Adrenal gland (tissue), 5 donors: ENCODE data around the gene TEX44.

Source experiments
- POLR2A ChIP-seq, 2 donors: fragments of 450-650 bp; IDR thresholded peaks; one replicate each; pipeline ENCODE4 v1.6.1; 2017; ENCODE audit warnings: antibody characterized with exemption in 2 of 2, mild to moderate bottlenecking in 2 of 2, moderate library complexity in 1 of 2
- TF ChIP-seq, protein P1 (sequence below), 6 experiments: fragments of 450-650 bp in 4 of 6; fragments of 200-600 bp in 2 of 6; sonication (generic) in 1 of 6; IDR thresholded peaks; 1 replicate in 5 of 6; 2 replicates in 1 of 6; pipeline versions ENCODE4 v1.5.1 to v1.8.0; 2016 to 2021; ENCODE audit warnings: antibody characterized with exemption in 6 of 6, mild to moderate bottlenecking in 2 of 6, moderate library complexity in 1 of 6
- donor health status: DM: no; HTN: no; CAD: no.

DNA sequence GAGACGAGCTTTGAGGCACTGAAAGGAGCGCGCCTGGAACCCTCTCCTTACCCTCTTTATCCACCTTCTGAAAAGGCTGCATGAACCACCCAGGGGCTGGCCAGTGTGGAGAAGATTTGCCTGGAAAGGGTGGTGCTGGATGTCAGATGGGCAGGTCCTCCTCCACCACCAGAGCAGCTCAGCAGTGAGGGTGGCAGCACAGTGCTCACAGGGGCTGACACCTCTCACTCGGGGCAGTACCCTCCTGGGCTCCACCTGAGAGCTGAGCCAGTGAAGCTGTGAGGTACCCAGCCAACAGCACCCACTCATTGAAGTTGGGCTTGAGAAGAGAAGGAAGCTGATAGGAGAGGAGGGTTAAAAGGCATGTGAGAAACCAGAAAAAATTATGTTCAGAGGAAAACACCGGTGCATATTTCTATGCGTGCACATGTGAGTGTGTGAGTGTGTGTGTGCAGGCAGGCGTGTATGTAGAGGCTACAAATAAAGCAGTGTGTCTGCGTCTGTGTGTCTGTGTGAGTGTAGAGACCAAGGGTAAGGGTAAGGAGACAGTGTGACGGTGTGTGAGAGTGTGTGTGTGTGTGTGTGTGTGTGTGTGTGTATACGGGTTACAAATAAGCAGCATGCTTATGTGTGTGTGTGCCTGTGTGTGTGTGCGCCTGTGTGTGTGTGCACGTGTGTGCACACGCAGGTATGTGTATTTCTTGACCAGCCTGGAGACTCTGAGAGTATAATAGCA, 40.7 kb downstream of the TEX44 start:
- TF ChIP-seq, protein P1, sequence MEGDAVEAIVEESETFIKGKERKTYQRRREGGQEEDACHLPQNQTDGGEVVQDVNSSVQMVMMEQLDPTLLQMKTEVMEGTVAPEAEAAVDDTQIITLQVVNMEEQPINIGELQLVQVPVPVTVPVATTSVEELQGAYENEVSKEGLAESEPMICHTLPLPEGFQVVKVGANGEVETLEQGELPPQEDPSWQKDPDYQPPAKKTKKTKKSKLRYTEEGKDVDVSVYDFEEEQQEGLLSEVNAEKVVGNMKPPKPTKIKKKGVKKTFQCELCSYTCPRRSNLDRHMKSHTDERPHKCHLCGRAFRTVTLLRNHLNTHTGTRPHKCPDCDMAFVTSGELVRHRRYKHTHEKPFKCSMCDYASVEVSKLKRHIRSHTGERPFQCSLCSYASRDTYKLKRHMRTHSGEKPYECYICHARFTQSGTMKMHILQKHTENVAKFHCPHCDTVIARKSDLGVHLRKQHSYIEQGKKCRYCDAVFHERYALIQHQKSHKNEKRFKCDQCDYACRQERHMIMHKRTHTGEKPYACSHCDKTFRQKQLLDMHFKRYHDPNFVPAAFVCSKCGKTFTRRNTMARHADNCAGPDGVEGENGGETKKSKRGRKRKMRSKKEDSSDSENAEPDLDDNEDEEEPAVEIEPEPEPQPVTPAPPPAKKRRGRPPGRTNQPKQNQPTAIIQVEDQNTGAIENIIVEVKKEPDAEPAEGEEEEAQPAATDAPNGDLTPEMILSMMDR (IDR thresholded peaks at IDR 0.05) = no peak
- TF ChIP-seq POLR2A (IDR thresholded peaks at IDR 0.05) = no peak
